Measurements from ENCODE around the gene HOXD10. TPM values are rescaled to one million over a fixed set of nuclear protein-coding genes. Genes with fewer than 3 reads are reported as not detected.

HOXD10 gene
- total RNA-seq: 19.6 TPM

DNA sequence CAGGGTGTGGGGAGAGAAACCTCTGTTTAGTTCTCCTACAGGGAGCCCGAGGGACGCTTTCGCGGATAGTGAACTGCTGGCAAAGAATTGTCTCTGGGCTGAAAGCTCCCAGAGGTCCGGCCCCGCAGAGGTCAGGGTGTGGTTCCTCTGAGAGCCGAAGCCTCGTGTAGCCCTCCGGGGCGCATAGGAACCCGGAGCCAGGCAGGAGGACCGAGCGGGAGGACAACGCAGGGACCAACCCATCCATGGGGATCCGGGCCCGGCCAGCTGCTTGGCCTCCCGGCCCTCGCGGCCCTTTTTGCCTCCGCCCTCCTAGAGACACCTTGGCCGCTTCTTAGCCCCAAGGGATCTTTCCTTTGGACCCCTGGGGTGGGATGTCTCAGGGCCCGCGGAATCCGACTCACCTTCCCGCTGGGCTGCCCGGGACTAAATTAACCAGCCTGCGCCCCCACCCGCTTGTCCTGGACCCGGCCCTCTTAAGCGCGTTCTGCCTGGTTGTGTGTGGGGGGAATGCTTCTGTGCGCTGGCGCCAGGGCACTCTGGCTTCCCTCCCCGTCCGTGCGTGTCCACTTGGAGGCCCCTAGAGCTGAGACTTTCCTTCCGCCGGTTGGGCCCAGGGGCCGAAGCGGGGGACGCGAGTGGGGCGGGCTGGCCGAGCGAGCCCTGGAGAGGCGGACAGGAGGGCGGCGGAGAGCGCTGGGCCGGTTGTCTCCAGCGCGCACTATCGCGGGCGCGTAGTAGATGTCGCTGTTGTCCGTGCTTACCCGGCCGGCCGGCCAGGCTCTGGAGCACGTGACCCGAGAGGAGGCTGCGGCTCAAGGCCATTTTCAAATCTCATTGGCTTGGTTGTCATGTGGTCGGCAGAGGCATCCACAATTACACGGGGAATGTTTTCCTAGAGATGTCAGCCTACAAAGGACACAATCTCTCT lies at the start of gene HOXD10:
Gene HOXD10 (plus strand): TSS at position 896 of the 931 bp plus-strand sequence. CDS start 56 bp downstream, outside the sequence.
- TF ChIP-seq, protein P1, sequence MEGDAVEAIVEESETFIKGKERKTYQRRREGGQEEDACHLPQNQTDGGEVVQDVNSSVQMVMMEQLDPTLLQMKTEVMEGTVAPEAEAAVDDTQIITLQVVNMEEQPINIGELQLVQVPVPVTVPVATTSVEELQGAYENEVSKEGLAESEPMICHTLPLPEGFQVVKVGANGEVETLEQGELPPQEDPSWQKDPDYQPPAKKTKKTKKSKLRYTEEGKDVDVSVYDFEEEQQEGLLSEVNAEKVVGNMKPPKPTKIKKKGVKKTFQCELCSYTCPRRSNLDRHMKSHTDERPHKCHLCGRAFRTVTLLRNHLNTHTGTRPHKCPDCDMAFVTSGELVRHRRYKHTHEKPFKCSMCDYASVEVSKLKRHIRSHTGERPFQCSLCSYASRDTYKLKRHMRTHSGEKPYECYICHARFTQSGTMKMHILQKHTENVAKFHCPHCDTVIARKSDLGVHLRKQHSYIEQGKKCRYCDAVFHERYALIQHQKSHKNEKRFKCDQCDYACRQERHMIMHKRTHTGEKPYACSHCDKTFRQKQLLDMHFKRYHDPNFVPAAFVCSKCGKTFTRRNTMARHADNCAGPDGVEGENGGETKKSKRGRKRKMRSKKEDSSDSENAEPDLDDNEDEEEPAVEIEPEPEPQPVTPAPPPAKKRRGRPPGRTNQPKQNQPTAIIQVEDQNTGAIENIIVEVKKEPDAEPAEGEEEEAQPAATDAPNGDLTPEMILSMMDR (IDR thresholded peaks at IDR 0.05): no peak
- TF ChIP-seq POLR2AphosphoS5 (IDR thresholded peaks at IDR 0.05; ENCODE audit: insufficient read depth in 1 of 2, low read depth in 1 of 2): peak; percentile 34 to 51
- DNase-seq (ENCODE audit: extremely low spot score in 2 of 2): no peak
- H3K36me3 ChIP-seq: peaks cover 0 to 7% of the 10 kb centered on the region in 2 donors
- intact Hi-C loops (cut with DNase I): no loop called here
- H3K27ac ChIP-seq: peak within 1 kb of the TSS; percentile 76
- peaks cover 35% of the 10 kb centered on the region for H3K4me1 ChIP-seq
- no peaks in the 10 kb centered on the region for H3K27me3 ChIP-seq
- peak within 1 kb of the TSS; percentile 30 to 40 for H3K4me3 ChIP-seq
- no peaks in the 10 kb centered on the region for H3K9me3 ChIP-seq

GRCh38 chr2:176067589-176068418 lies 48.8 kb upstream of the HOXD10 start:
- H3K4me3 ChIP-seq: no peak overlapping the region
- intact Hi-C loops (cut with DNase I): no loop called here
- DNase-seq (ENCODE audit: extremely low spot score in 2 of 2): no peak
- no peaks in the 10 kb centered on the region for H3K27me3 ChIP-seq
- no peak overlapping the region for H3K27ac ChIP-seq
- no peaks in the 10 kb centered on the region for H3K9me3 ChIP-seq
- TF ChIP-seq POLR2AphosphoS5 (IDR thresholded peaks at IDR 0.05; ENCODE audit: insufficient read depth in 1 of 2, low read depth in 1 of 2): no peak
- TF ChIP-seq, protein P1 (IDR thresholded peaks at IDR 0.05): no peak
- no peak for TF ChIP-seq POLR2A (IDR thresholded peaks at IDR 0.05)
- H3K36me3 ChIP-seq: no peaks in the 10 kb centered on the region
- no peaks in the 10 kb centered on the region for H3K4me1 ChIP-seq

DNA sequence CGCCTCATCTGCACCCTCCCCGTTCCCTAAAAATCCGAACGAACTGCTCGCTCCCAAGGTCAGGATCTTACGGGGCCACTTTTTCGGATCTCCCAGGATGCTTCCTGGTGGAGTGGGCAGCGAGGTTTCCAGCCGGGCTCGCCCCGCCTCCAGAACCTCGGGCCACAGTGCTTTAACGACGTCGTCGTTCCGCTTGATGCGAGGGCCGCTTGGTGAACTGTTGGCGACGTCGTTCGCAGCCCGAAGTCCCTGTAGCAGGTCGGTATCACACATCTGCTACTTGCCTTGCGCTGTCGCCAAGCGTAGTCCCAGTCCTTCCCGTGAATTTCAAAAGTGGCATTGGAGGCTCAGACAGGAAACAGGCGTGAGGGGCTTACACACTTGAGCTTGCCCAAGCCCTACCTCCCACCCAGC lies 48.2 kb upstream of the HOXD10 start:
- Histone ChIP-seq H3K27me3 (no peaks in the 10 kb centered on the region), H3K27ac (no peak overlapping the region), H3K9me3 (no peaks in the 10 kb centered on the region), H3K4me1 (no peaks in the 10 kb centered on the region), H3K4me3 (no peak overlapping the region), H3K36me3 (no peaks in the 10 kb centered on the region)
- DNase-seq (ENCODE audit: extremely low spot score in 2 of 2): no peak
- intact Hi-C loops (cut with DNase I): no loop called here
- TF ChIP-seq POLR2A (IDR thresholded peaks at IDR 0.05) (no peak), POLR2AphosphoS5 (IDR thresholded peaks at IDR 0.05; ENCODE audit: insufficient read depth in 1 of 2, low read depth in 1 of 2) (no peak)
- TF ChIP-seq, protein P1 (IDR thresholded peaks at IDR 0.05): no peak

- no peak for DNase-seq (ENCODE audit: extremely low spot score in 2 of 2)
- Histone ChIP-seq H3K27me3 (no peaks in the 10 kb centered on the region), H3K4me3 (no peak overlapping the region), H3K4me1 (no peaks in the 10 kb centered on the region), H3K36me3 (no peaks in the 10 kb centered on the region), H3K27ac (no peak overlapping the region), H3K9me3 (no peaks in the 10 kb centered on the region)
- intact Hi-C loops (cut with DNase I): no loop called here
- no peak for TF ChIP-seq POLR2A (IDR thresholded peaks at IDR 0.05)
- TF ChIP-seq, protein P1 (IDR thresholded peaks at IDR 0.05): no peak
- TF ChIP-seq POLR2AphosphoS5 (IDR thresholded peaks at IDR 0.05; ENCODE audit: insufficient read depth in 1 of 2, low read depth in 1 of 2): no peak
Measured at GRCh38 chr2:176071330-176072291, 45.0 kb upstream of the HOXD10 start.
